A673 (cell line): ENCODE measurements around the gene VCAN. TPM values are rescaled to one million over a fixed set of nuclear protein-coding genes. Genes with fewer than 3 reads are reported as not detected.

Experiments used
- BruUV-seq: library from RNA; stranded (reverse); fragments of 400-500 nt; replicated peaks from 2 replicates; lab custom pipeline; 2021; lab: Mats Ljungman, UMichigan
- CTCF ChIA-PET: fragments of 300-600 bp; sonication (Branson Sonifier 250); formaldehyde crosslinking; loops from one replicate; lab custom pipeline; 2022; ENCODE audit warnings: antibody characterized with exemption; lab: Charles Lee
- POLR2A ChIA-PET: fragments of 300-600 bp; sonication (Branson Sonifier 250); formaldehyde crosslinking; loops from one replicate; lab custom pipeline; 2022; ENCODE audit warnings: antibody characterized with exemption; ENCODE audit not compliant: low non-redundant PET; lab: Charles Lee
- DNase-seq: peaks from one replicate; pipeline ENCODE4 v3.0.0-alpha.2; 2015; ENCODE audit warnings: low spot score
- H3K27ac ChIP-seq: fragments of 200-600 bp; sonication (generic); 2 replicates; pipeline ENCODE4 v1.5.1; 2016; ENCODE audit warnings: mixed run types, low read depth, mild to moderate bottlenecking, mixed read lengths, antibody characterized with exemption, low read length; ENCODE audit not compliant: poor library complexity, severe bottlenecking
- H3K27me3 ChIP-seq: fragments of 200-600 bp; sonication (generic); replicated peaks from 2 replicates; pipeline ENCODE4 v1.6.1; 2017; ENCODE audit warnings: mixed run types, low read depth, mild to moderate bottlenecking, mixed read lengths, antibody characterized with exemption, low read length; ENCODE audit not compliant: insufficient read depth, poor library complexity
- H3K36me3 ChIP-seq: fragments of 200-600 bp; sonication (generic); 2 replicates; pipeline ENCODE4 v1.6.1; 2016; ENCODE audit warnings: mixed run types, mild to moderate bottlenecking, mixed read lengths, antibody characterized with exemption, low read length; ENCODE audit not compliant: insufficient read depth, poor library complexity, severe bottlenecking
- H3K4me1 ChIP-seq: fragments of 200-600 bp; sonication (generic); 2 replicates; pipeline ENCODE4 v1.6.1; 2017; ENCODE audit warnings: mixed run types, mild to moderate bottlenecking, mixed read lengths, antibody characterized with exemption, low read length; ENCODE audit not compliant: insufficient read depth, poor library complexity, severe bottlenecking
- H3K4me3 ChIP-seq: fragments of 200-600 bp; sonication (generic); 2 replicates; pipeline ENCODE4 v1.5.1; 2016; ENCODE audit warnings: low read depth, mixed run types, mild to moderate bottlenecking, mixed read lengths, low read length; ENCODE audit not compliant: poor library complexity, severe bottlenecking
- H3K9me3 ChIP-seq: fragments of 200-600 bp; sonication (generic); 2 replicates; pipeline ENCODE4 v1.6.1; 2016; ENCODE audit warnings: mixed run types, low read depth, mild to moderate bottlenecking, mixed read lengths, antibody characterized with exemption, low read length; ENCODE audit not compliant: poor library complexity, severe bottlenecking
- EZH2 ChIP-seq: fragments of 200-600 bp; sonication (generic); IDR thresholded peaks from 2 replicates; pipeline ENCODE4 v1.6.1; 2017; ENCODE audit warnings: borderline replicate concordance, low read depth, mild to moderate bottlenecking, mixed read lengths, antibody characterized with exemption, low read length; ENCODE audit not compliant: poor library complexity, severe bottlenecking
- intact Hi-C: fragments of 100-400 bp; cut with micrococcal nuclease; formaldehyde crosslinking; loops from one replicate; pipeline ENCODE4 v1.10.0; 2022; ENCODE audit not compliant: unreplicated experiment
- total RNA-seq: library from RNA; stranded (reverse); gene quantifications from 2 replicates; pipeline ENCODE4 v1.2.3, GENCODE V29; 2021
- TF ChIP-seq, protein P1 (sequence below): fragments of 300-800, 200-600 bp; sonication (generic); conservative IDR thresholded peaks from 2 replicates; pipeline ENCODE4 v1.5.1; 2017; ENCODE audit warnings: low read depth, mild to moderate bottlenecking, antibody characterized with exemption, low read length, moderate library complexity, mixed read lengths

The VCAN gene
- total RNA-seq, 1 experiment from 2014 or later = 0.90 TPM

DNA sequence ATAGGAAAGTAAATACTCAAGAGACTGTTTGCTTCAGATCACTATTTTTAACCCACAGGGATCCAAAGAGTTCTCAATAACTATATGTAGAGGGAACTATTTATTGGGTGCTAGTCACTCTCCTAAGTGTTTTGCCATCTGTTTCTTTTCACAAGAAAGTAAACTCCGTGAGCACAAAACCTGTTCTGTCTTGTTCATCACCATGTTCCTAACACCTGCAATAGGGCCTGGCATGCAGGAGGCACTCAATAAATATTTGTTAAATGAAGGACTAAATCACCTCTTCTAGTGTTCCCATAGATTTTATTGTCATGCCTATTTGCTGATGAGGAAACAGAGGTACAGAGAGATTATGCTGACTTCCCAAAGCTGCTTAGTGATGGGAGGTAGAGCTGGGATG is 118.2 kb downstream of the VCAN start:
- Histone ChIP-seq H3K36me3 (no peaks in the 10 kb centered on the region), H3K4me3 (no peak overlapping the region), H3K27me3 (no peaks in the 10 kb centered on the region), H3K9me3 (no peaks in the 10 kb centered on the region), H3K27ac (no peak overlapping the region), H3K4me1 (no peaks in the 10 kb centered on the region)
- no peak for TF ChIP-seq EZH2
- TF ChIP-seq, protein P1, sequence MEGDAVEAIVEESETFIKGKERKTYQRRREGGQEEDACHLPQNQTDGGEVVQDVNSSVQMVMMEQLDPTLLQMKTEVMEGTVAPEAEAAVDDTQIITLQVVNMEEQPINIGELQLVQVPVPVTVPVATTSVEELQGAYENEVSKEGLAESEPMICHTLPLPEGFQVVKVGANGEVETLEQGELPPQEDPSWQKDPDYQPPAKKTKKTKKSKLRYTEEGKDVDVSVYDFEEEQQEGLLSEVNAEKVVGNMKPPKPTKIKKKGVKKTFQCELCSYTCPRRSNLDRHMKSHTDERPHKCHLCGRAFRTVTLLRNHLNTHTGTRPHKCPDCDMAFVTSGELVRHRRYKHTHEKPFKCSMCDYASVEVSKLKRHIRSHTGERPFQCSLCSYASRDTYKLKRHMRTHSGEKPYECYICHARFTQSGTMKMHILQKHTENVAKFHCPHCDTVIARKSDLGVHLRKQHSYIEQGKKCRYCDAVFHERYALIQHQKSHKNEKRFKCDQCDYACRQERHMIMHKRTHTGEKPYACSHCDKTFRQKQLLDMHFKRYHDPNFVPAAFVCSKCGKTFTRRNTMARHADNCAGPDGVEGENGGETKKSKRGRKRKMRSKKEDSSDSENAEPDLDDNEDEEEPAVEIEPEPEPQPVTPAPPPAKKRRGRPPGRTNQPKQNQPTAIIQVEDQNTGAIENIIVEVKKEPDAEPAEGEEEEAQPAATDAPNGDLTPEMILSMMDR = no peak
- no TSS peak for BruUV-seq
- DNase-seq = no peak
- ChIA-PET POLR2A (no interaction called here), CTCF (no interaction called here)
- intact Hi-C loops = no loop called here

DNA sequence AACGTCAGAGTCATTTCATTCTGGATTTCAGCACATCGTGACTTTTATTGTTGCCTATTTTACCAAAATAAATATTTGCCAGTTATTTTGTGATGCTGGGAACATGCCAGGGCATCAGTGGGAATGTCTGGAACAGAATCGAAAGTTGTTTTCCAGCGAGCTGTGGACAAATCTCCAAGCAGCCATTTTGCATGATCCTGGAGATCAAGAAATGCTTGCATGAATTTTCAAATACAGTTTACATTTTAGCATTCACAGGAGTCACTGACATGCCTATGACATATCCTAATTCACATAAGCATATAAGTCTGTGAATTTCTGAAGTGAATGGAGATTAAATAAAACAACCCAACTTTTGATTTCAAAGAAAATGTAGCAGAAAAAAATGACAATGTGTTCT is 119.4 kb downstream of the VCAN start:
- no peaks in the 10 kb centered on the region for H3K36me3 ChIP-seq
- H3K9me3 ChIP-seq = no peaks in the 10 kb centered on the region
- no peak for DNase-seq
- intact Hi-C loops = no loop called here
- TF ChIP-seq, protein P1 = no peak
- no peak for TF ChIP-seq EZH2
- H3K4me1 ChIP-seq = no peaks in the 10 kb centered on the region
- H3K4me3 ChIP-seq = no peak overlapping the region
- ChIA-PET POLR2A (no interaction called here), CTCF (no interaction called here)
- H3K27ac ChIP-seq = no peak overlapping the region
- BruUV-seq = no TSS peak
- H3K27me3 ChIP-seq = no peaks in the 10 kb centered on the region

DNA sequence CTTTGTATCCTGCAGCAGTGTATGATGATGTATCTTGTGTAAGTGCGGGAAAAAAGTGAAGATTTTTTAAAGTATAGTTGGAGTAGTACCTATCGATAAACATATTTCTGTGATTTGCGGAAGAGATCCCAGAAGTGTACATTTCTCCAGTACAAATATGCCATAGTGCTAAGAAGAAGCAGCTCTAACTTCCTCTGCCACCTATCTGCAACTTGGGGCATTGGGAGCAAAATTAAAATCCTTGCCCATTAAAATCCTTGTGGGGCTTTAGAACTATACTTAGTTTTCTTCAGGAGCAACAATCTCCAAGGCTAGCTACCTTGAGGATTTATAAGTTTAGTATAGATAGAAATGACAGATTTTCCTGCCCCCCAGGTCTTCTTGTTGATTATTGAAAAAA is 123.7 kb downstream of the VCAN start:
- BruUV-seq = no TSS peak
- Histone ChIP-seq H3K4me1 (no peaks in the 10 kb centered on the region), H3K27ac (no peak overlapping the region), H3K27me3 (no peaks in the 10 kb centered on the region), H3K4me3 (no peak overlapping the region), H3K9me3 (no peaks in the 10 kb centered on the region), H3K36me3 (no peaks in the 10 kb centered on the region)
- intact Hi-C loops = no loop called here
- CTCF ChIA-PET = interaction anchor here (0.8 kb wide), 1 partner anchor 1211 kb away, joined by 3 read pairs; no protein-coding TSS in a partner anchor
- DNase-seq = no peak
- TF ChIP-seq EZH2 = no peak
- TF ChIP-seq, protein P1 = no peak; the same call in 1 of the 2 replicates
- POLR2A ChIA-PET = no interaction called here
